SU-DHL-6 (cell line): ENCODE results near the gene FER1L5.

Experiments
- H2AFZ ChIP-seq: fragments of 200-600 bp; sonication (generic); 2 replicates; pipeline ENCODE4 v1.6.1; 2014; ENCODE audit warnings: low read depth, mild to moderate bottlenecking, moderate library complexity, mixed read lengths, antibody characterized with exemption, low read length; ENCODE audit not compliant: severe bottlenecking
- H3F3A ChIP-seq: fragments of 200-600 bp; shearing (Covaris generic); 2 replicates; pipeline ENCODE4 v1.6.0; 2016; ENCODE audit warnings: antibody characterized with exemption, mild to moderate bottlenecking; ENCODE audit not compliant: insufficient read depth
- H3K27ac ChIP-seq: fragments of 200-600 bp; sonication (generic); 2 replicates; pipeline ENCODE4 v1.5.1; 2016; ENCODE audit warnings: low read depth, mild to moderate bottlenecking, low read length, moderate library complexity, mixed read lengths
- H3K27me3 ChIP-seq: fragments of 200-600 bp; sonication (generic), shearing (Covaris generic); 2 replicates; pipeline ENCODE4 v1.6.0; 2014; ENCODE audit warnings: mild to moderate bottlenecking, low read length
- H3K36me3 ChIP-seq: fragments of 200-600 bp; sonication (generic); 2 replicates; pipeline ENCODE4 v1.6.1; 2014; ENCODE audit warnings: mild to moderate bottlenecking, low read length, mixed read lengths
- H3K4me2 ChIP-seq: fragments of 300-600, 200-600 bp; shearing (Covaris generic), sonication (generic); 2 replicates; pipeline ENCODE4 v1.6.0; 2014; ENCODE audit warnings: low read length, low read depth, mild to moderate bottlenecking; ENCODE audit not compliant: poor library complexity, severe bottlenecking
- H3K4me3 ChIP-seq: fragments of 200-600 bp; sonication (generic); 2 replicates; pipeline ENCODE4 v1.5.1; 2014; ENCODE audit warnings: antibody characterized with exemption, low read length, mild to moderate bottlenecking, mixed read lengths; ENCODE audit not compliant: insufficient read depth, poor library complexity, severe bottlenecking
- H3K79me2 ChIP-seq: fragments of 200-600 bp; sonication (generic); 2 replicates; pipeline ENCODE4 v1.6.1; 2014; ENCODE audit warnings: mild to moderate bottlenecking, low read length, moderate library complexity; ENCODE audit not compliant: insufficient read depth
- H3K9ac ChIP-seq: fragments of 200-600 bp; sonication (generic); 2 replicates; pipeline ENCODE4 v1.7.0; 2014; ENCODE audit warnings: mild to moderate bottlenecking, low read length
- H3K9me2 ChIP-seq: fragments of 200-600 bp; sonication (generic); replicated peaks from 2 replicates; pipeline ENCODE4 v1.6.1; 2014; ENCODE audit warnings: low read length; ENCODE audit not compliant: insufficient read depth
- H3K9me3 ChIP-seq: fragments of 200-600 bp; sonication (generic); 2 replicates; pipeline ENCODE4 v1.6.1; 2014; ENCODE audit warnings: low read length, mixed read lengths; ENCODE audit not compliant: insufficient read depth
- H4K20me1 ChIP-seq: fragments of 200-600 bp; sonication (generic); 2 replicates; pipeline ENCODE4 v1.6.1; 2014; ENCODE audit warnings: low read depth, mild to moderate bottlenecking, antibody characterized with exemption, low read length, moderate library complexity, mixed read lengths
- CTCF ChIP-seq: fragments of 200-600 bp; sonication (generic); IDR thresholded peaks from one replicate; pipeline ENCODE4 v1.5.1; 2017; ENCODE audit warnings: antibody characterized with exemption, mild to moderate bottlenecking, low read length, moderate library complexity; ENCODE audit not compliant: insufficient read depth, poor library complexity, severe bottlenecking
- EZH2phosphoT487 ChIP-seq: fragments of 200-600 bp; sonication (generic), shearing (Covaris generic); conservative IDR thresholded peaks from 2 replicates; pipeline ENCODE4 v1.6.1; 2018; ENCODE audit warnings: mild to moderate bottlenecking, antibody characterized with exemption, low read length, moderate library complexity, mixed read lengths

The FER1L5 gene

GRCh38 chr2:96668771-96669170 lies 26.2 kb downstream of the FER1L5 start:
- no peaks in the 10 kb centered on the region for H3K79me2 ChIP-seq

GRCh38 chr2:96669539-96670215 lies 27.1 kb downstream of the FER1L5 start:
- H3F3A ChIP-seq = no peaks in the 10 kb centered on the region
- H3K36me3 ChIP-seq = no peaks in the 10 kb centered on the region
- H3K9me3 ChIP-seq = no peaks in the 10 kb centered on the region
- H3K4me3 ChIP-seq = no peak overlapping the region
- H3K4me2 ChIP-seq = no peak overlapping the region
- TF ChIP-seq CTCF = no peak
- no peaks in the 10 kb centered on the region for H3K9me2 ChIP-seq
- no peak overlapping the region for H3K9ac ChIP-seq
- no peaks in the 10 kb centered on the region for H3K79me2 ChIP-seq
- H3K27me3 ChIP-seq = no peaks in the 10 kb centered on the region
- H3K27ac ChIP-seq = no peak overlapping the region
- H4K20me1 ChIP-seq = no peaks in the 10 kb centered on the region
- no peak overlapping the region for H2AFZ ChIP-seq

More at GRCh38 chr2:96668771-96669170, 26.2 kb downstream of the FER1L5 start:
- H3K9me2 ChIP-seq = no peaks in the 10 kb centered on the region
- H2AFZ ChIP-seq = no peak overlapping the region
- H3K4me3 ChIP-seq = no peak overlapping the region
- H3K4me2 ChIP-seq = no peak overlapping the region
- H4K20me1 ChIP-seq = no peaks in the 10 kb centered on the region
- no peaks in the 10 kb centered on the region for H3K9me3 ChIP-seq
- H3K36me3 ChIP-seq = no peaks in the 10 kb centered on the region
- H3K27ac ChIP-seq = no peak overlapping the region
- H3K9ac ChIP-seq = no peak overlapping the region
- H3K27me3 ChIP-seq = no peaks in the 10 kb centered on the region
- TF ChIP-seq EZH2phosphoT487 (no peak), CTCF (no peak)
- no peaks in the 10 kb centered on the region for H3F3A ChIP-seq

GRCh38 chr2:96679848-96680247 lies 37.3 kb downstream of the FER1L5 start:
- Histone ChIP-seq H4K20me1 (no peaks in the 10 kb centered on the region), H2AFZ (no peak overlapping the region), H3K79me2 (no peaks in the 10 kb centered on the region), H3K9me2 (no peaks in the 10 kb centered on the region), H3K27me3 (no peaks in the 10 kb centered on the region; the same call in 1 of the 2 replicates), H3K9me3 (no peaks in the 10 kb centered on the region), H3K4me3 (no peak overlapping the region), H3F3A (no peaks in the 10 kb centered on the region), H3K4me2 (no peak overlapping the region), H3K27ac (no peak overlapping the region), H3K9ac (no peak overlapping the region), H3K36me3 (no peaks in the 10 kb centered on the region)
- no peak for TF ChIP-seq EZH2phosphoT487
- TF ChIP-seq CTCF = no peak
